GM18867 (cell line): ENCODE results near the gene PTF1A.

Experiments
- ATAC-seq: cut with Tn5 transposase; IDR thresholded peaks from one replicate; pipeline ENCODE4 v1.9.1; 2021; ENCODE audit warnings: mild to moderate bottlenecking, moderate library complexity; ENCODE audit not compliant: unreplicated experiment

The PTF1A gene

DNA sequence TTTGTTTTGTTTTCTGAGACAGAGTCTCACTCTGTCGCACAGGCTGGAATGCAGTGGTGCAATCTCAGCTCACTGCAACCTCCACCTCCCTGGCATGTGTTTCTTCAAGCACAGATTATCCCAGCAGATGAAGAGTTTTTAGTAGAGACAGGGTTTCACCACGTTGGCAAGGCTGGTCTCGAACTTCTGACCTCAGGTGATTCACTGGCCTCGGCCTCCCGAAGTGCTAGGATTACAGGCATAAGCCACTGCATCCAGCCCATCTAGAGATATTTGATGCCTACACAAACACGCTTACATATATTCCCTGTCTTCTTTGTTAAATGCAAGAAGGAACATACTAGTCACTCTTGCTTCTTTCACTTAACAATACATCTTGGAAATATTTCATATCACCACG lies 5.9 kb upstream of the PTF1A start:
- no peak for ATAC-seq

DNA sequence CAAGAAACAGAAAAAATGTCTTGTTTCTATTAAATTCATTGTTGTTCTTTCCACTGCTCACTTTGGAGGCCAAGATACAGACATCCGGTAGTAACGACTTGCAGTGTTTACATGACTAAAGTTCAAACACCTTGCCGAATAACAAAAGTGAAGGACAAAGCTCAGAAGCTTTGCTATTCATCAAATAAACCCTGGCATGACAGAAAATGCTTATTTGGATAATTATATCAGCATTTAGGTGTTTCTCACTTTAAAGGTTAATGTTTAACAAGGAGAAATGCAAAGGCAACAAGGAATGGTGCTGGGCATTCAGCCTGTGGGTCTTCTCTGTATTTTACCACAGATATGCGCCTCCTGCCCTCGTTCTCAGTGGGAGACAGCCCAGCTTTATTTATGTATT lies 5.4 kb upstream of the PTF1A start:
- ATAC-seq, result no peak

GRCh38 chr10:23187155-23187554 lies 5.0 kb upstream of the PTF1A start:
- no peak for ATAC-seq

GRCh38 chr10:23189024-23189423 lies 3.1 kb upstream of the PTF1A start:
- no peak for ATAC-seq

- ATAC-seq, result no peak
Measured at GRCh38 chr10:23190872-23191763, 994 bp upstream of the PTF1A start.

DNA sequence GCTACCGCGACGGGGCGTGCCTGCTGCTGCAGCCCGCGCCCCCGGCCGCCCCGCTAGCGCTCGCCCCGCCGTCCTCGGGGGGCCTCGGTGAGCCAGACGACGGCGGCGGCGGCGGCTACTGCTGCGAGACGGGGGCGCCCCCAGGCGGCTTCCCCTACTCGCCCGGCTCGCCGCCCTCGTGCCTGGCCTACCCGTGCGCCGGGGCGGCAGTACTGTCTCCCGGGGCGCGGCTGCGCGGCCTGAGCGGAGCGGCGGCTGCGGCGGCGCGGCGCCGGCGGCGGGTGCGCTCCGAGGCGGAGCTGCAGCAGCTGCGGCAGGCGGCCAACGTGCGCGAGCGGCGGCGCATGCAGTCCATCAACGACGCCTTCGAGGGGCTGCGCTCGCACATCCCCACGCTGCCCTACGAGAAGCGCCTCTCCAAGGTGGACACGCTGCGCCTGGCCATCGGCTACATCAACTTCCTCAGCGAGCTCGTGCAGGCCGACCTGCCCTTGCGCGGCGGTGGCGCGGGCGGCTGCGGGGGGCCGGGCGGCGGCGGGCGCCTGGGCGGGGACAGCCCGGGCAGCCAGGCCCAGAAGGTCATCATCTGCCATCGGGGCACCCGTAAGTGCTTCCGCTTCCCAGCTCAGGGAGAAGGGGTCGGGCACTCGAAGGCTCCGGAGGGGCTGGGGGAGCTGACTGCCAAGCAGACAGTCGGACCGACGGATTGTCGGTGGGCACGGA lies 761 bp downstream of the PTF1A start:
- ATAC-seq, result no peak

GRCh38 chr10:23193435-23194074 lies 1.4 kb downstream of the PTF1A start:
- ATAC-seq, result no peak

DNA sequence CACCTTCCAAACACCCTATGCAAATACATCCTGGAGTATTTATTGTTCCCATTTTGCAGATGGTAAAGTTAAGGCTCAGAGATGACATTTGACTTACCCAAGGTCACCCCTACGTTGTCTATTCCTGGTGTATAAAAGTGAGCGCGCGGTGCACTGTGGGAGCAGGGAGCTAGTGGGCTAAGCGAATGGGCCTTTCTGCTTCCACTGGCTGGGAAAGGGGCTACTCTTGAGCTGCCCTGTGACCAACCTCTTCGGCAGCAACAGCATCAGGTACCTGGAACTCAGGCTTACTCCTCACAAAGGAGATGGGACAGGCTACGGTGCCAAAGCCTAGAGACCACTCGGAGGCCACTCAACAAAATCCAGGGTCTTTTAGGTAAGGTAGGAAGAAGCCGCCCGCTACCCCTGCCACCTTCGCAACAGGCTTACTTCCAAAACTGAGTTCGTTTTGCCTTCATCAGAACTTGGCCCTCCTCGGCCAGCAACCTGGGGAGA lies 2.4 kb downstream of the PTF1A start:
- no peak for ATAC-seq

DNA sequence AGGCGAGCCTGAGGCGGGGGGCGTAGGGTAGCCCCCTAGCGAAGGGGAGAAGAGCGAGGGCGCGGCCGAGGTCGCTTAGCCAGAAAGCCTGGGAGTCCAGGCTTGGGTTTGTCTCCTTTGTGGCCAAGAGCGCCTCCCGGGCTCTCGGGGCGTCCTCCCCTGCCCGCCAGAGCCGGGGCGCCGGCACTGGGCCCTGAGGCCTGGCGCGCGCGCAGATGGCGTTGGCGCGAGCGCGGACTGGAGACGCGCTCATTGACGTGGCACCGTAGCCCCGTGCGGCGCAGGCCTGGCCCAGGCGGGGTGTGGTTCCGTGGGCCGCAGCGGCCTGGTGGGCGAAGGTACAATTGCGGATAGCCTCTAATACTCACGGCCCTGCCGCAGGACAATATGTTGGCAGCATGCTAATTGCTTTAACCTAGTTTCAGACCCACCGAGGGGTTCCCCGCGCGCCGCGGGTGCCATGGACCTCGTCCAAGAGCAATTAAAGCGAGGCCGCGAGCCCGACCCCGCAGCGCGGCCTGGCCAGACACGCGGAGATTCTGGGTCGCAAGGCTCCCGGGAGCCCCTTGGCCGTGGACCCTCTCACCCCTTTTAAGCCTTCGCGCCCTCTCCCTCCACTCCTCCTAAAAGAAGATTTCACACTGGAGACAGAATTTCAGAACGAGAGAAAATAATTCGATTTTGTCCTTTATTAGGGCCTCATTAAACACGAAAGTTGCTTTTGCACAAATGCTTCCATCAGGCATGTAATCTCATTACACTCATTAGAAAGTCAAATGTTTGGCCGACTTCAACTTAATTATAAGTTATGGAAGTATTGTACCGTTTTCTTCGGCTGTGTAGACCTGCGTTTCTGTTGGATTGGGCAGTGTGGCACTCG lies 3.1 kb downstream of the PTF1A start:
- no peak for ATAC-seq

GRCh38 chr10:23195846-23196600 lies 3.9 kb downstream of the PTF1A start:
- ATAC-seq, result no peak

GRCh38 chr10:23196915-23197314 lies 4.8 kb downstream of the PTF1A start:
- no peak for ATAC-seq

- ATAC-seq, result no peak
Measured at GRCh38 chr10:23197416-23197861, 5.3 kb downstream of the PTF1A start.

DNA sequence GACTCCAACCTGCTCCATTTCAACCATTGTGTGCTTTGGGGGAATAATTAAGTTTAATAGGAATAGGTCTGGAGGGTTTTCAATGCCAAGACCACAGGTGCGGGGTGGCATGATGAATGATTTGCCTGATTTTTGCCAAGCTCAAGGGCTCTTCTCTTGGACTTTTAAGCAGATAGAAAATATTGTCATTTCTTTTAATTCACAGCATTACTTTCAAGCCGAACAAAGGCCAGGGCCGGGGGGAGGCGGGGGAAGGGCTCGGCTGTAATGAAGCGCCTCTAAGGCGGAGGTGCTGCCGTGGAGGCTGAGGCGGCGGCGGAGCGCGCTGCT lies 6.5 kb downstream of the PTF1A start:
- ATAC-seq, result no peak

DNA sequence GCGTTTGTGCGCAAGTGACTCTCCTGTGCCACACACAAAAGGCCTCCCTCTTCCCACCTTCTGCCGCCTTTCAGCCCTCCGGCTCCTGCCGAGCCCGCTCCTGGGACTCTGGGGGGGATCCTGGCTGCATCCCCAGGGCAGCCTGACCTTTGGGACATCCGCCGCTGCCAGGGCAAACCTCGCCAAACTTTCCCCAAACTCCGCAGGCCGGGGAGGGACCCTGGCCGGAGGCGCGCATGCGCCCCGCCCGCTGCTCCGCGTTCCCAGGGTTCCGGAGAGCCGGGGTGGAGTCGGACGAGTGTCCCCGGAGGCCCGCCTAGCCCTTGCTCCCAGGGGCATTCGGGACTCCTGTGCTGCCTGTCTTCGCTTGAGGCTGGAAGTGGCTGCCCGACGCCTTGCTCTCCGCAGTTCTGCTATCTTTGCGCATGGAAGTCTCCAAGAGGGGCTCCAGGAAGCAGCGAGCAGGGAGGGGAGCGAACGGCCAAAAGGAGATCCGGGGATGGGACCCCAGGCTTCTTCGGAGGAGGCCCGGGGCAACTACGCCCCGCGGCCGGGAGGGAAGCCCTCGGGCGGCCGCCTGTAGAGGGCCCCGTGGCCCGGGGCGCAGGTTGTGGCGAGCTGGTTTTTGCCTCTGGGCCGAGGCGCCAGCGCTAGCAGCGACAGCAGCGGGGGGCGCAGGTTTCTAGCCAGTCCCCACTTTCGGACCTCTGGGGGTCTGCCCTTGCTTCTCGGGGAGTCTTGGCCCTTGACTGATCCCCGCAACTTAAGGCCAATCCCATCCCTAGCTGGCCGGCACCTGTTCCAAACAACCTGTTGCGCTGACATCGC lies 7.0 kb downstream of the PTF1A start:
- ATAC-seq, result no peak

DNA sequence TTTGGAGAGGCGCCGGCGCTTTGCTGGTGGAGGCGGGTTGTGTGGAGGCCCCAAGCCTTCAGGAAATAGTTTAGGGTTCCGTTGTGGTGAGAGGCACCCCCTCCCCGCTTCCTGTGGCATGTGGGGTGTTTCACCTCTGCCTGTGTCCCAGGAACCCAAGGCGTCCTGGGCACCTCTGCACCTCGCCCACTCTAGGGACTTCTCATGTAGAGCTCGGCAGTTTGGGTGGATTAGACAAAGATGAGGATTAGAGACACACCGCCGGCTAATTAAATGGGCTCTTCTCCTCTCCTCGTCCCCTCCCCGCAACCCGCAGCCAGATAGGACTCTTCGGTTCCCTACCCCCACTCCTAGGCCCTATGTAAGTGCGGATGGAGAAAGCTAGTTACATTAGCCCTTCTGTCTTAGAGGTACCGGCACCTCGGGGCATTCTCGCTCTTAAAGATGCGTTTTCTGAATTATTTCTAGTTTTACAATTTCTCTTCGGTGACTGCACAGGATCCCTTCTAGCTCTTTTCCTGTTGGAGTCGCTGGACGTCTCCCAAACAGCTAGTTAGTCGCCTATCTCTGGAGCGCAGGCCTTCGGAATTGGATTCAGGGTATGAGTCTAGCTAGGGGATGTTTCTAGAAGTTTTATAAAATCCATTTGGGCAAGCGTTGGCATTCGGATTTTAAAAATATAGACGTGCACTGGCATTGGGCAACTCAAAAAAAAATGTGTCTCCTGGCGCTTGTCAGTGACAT lies 7.8 kb downstream of the PTF1A start:
- ATAC-seq, result no peak

DNA sequence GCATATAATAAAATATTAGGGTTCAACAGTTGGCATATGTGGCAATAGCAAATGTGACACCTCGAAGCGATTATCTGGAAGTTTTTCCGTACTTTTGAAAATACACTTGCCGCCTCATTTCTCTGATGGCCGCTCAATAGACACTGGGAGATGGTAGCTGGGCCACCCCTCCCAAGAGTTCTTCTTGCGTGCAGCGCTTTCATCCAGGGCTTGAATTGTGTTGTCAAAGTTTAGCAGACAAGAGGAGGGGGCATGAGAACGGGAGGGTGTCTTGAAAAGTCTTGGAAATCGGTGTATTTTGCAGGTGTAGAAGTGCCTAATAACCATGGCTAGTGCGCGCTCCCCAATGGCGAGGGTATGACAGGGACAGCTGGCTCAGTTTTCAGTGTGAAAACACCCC lies 8.5 kb downstream of the PTF1A start:
- ATAC-seq, result no peak

DNA sequence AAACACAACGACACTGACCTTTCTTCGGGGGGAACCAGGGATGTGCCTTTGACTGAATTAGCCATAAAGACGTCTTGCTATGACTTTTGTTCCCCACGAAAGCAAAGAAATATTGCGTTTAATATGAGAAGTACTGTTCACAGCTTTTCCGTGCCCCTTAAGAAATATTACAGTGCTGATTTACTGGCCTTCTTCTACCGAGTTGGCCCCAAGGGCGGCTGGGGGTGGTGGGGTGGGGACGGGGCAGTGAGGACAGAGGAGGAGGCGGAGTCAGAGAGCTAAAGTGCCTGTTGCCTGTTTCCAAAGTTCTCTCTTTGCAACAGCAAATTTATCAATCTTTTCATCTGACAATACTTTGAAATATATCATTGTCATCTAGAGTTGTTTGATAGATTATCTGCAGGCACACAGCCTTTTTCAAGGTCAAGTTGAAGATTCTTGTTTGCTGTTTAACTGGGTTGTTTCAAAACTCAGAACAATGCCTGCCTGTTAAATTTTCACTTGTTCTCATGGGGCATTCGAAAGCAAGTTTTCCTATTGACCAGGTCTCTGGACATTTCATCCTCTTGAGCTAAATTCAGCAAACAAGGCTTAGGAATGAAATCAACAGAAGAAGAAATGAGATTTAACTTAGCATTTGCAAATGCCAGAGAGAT lies 9.0 kb downstream of the PTF1A start:
- ATAC-seq, result no peak

- no peak for ATAC-seq
Measured at GRCh38 chr10:23201837-23202236, 9.7 kb downstream of the PTF1A start.
